HG02943 (cell line): ENCODE data around the gene HEMK1.

Source experiments
- ATAC-seq: cut with Tn5 transposase; IDR thresholded peaks from one replicate; pipeline ENCODE4 v1.9.1; 2021; ENCODE audit warnings: mild to moderate bottlenecking, low read depth, moderate library complexity; ENCODE audit not compliant: unreplicated experiment

The HEMK1 gene

DNA sequence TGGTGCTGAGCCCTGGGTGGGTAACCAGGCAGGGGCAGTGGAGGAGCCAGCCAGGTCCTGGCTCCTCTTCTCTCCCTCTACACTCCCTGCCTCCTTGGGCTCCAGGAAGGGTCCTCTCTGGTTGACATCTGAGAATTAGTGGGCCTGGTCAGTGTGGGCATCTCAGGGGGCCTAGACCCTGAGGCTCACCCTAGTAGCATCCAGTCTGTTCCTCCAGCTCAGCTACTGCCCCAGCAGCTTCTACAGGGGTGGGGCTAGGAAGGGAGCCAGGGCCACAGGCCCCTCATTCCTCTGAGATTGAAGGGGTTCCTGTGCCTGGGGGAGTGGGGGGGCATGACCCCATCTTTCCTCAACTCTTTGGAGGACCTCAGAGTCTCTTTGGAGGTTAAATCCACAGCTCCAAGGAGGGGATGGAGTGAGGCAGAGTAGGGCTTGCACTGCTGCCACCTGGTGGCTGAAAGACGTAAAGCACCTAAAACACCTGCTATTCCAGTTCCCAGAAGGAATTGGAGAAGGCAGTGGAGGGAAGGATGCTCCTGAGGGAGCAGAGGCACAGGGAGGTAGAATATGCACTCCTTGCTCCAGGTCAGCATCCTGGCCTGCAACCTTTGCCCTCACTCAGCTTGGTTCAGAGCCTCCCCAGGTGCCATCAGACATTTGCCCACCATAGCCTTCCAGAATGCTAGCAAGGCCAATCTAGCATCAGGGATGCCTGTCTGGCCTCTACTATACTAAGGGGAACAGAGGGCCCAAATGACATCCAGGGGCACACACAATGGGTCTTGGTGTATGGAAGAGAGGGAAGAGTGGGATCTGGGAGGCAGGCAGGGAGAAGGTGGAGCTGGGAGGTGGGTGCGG lies 26.9 kb upstream of the HEMK1 start:
- no peak for ATAC-seq

DNA sequence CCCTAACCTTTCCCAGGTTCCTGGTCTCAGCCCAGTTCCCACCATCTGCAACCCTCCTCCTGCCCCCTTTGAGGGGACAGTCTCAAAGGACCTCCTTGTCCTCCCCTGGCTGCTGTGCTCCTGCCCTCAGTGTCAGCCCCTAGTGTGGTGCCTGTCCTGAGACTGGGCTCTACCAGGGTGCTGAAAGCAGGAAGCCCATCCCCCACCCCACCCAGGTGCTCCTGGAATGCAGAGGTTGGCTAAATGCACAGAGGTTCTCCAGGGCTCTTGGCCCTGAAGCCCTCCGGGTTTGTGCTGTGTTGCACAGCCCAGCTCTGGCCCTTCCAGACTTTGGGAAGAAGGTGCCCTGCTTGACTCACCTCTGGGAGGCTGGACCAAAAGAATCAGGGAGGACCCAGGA lies 23.5 kb upstream of the HEMK1 start:
- no peak for ATAC-seq

DNA sequence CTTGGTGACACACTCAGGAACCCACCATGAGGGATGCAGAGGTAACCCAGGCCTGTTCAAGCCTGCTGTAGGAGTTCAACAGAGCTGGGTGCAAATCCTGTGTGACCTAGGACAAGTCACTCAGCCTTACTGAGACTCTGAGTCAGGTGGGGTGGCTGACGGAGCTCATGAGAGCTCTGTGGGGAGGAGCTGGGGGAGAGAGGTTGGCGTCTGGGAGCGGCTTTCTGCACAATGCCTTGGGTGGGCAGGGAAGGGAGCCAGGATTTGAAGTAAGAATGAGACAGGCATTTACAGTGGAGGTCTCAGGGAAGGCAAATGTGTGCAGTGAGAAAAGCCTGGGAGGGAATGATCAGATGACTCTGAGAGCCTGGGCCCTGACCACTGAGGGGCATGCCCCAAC lies 20.1 kb upstream of the HEMK1 start:
- no peak for ATAC-seq

DNA sequence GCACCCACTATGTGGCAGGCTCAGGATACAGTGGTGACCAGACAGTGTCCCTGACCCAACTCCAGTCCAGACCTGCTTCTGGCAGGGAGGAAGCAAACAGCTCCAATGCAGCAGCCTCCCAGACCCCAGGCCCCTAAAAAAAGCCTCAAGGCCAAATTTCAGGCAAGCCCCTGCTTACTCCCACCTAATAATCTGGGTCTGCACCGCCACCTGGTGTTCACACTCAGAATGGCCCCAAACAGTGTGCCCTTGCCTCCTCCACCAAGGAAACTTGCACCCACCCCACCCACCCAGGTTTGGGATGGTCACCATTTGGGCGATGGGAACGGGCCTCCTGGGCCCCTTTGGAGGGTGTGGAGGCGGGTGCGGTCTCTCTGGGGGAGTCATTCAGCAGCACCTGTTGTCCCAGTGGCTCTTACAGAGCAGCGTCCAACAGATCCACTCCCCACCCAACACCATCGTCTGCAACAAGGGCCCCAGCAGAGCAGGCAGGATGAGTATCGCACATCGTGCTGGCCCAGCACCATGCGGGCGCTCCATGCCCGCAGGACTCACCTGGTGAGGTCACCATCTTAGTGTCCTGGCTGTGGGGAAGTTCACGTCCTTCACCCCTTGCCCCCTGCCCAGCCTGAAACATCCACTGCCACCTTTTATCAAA lies 19.1 kb upstream of the HEMK1 start:
- no peak for ATAC-seq

DNA sequence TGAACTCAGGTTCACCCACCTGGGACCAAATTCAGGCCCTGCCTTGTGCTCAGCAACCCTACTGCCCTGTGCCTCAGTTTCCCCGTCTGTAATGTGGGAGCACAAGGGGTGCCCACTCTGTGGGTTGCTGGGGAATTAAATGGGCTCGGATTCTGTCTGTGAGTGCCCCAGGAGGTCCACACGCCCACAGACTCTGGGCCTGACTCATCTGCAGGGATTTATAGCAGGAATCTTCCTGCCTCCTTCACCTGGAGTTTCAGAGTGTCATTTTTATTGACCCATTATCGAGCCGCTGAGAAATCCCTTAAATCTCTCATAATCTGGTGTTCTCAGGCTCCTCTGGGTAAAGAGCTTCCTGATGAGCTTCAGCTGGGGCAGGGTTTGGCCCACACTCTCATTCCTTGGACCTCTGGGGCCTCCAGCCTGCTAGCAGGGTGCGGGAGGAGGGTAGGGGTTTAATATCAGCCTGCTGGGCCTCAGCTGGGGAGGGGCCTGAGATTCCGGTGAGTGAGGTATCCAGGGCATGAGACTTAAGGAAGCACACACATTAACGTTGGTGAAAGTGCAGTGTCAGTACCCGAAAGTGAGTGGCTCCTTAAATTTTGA lies 18.2 kb upstream of the HEMK1 start:
- no peak for ATAC-seq

DNA sequence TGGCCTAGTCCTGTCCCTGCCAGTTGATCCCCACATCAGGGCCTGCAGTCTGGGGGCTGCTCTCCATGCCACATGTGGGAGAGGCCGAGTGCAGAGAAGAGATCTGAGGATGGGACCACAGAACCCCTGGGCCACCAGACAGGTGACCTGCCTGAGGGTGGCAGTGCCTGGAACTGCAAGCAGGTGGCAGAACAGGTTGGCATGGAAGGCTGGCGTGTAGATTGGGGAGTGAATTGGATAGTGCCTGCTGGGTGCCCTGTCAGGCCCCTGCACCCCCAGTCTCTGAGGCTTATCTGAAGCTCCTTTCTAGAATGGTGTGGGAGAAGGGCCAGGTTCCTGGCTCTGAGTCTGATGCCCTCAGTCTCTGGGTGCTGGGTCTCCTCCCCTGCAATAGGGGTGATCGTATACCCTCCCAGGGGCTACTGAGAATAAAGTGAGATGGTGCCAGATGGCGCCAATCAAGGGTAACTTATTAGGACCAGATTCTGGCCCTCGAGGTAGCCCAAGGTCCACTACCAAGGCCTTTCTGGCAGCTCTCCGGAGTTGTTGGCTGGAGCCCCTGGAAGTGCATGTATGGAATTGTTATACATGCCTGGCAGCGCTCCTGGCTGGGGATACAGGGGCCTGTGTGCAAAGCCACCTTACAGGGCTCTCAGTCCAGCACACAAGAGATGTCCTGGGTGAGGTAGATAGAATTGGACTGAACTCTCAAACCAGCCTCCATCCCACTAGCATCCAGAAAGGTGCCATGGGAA lies 17.5 kb upstream of the HEMK1 start:
- ATAC-seq = no peak

DNA sequence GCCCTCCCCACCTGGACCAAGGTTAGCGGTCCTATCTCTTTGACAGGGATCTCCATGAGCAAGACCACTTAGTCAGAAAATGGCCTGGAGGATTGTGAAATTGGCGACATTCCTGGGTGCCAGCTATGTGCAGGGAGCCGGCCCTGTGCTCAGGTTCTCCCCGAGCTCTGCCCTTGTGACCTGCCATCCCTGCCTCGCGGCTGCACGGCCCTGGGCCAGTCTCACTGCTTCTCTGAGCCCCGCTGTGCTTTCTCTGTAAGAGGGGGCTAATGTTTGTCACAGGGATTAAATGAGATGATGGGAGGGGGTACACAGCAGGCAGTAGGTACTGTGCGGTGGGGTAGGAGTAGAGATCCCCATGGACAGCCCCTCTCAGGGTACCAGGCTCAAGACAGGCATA lies 16.7 kb upstream of the HEMK1 start:
- ATAC-seq = no peak

DNA sequence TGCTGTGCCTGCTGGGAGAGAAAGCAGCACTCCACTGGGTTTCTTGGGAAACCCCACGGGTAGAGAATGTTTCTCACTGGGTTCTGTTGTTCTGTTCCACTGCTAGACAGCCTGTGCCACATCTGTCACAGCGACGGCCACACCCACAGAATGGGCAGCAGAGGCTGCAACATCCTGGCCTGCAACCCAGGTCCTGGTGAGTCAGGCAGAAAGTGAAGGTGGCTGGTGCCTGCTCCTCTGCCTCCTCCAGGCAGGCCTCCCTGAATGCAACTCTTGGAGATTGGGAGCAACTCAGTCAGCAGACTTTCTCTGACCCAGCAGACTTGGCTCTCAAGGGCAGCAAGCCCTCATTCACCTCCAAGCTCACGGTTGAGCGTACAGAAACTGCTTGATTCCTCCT lies 14.8 kb upstream of the HEMK1 start:
- no peak for ATAC-seq

DNA sequence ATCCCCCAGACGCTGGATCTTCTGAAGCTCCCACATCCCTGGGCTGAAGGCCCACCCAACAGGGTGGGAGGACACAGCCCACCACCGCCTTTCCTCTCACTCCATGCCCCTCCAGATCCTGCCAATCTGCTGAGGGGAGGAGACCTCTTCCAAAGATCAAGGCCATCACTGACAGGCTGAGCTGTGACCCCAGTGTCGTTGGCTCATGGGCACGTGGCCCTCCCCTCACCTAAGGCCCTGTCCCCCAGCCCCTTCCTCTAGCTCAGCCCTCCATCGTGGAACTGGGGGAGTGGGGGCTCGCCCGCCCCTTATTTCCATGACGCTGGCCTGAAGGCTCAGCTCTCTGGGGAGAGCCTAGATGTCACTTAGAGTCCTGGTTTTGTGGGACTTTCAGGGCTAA lies 12.2 kb upstream of the HEMK1 start:
- no peak for ATAC-seq

DNA sequence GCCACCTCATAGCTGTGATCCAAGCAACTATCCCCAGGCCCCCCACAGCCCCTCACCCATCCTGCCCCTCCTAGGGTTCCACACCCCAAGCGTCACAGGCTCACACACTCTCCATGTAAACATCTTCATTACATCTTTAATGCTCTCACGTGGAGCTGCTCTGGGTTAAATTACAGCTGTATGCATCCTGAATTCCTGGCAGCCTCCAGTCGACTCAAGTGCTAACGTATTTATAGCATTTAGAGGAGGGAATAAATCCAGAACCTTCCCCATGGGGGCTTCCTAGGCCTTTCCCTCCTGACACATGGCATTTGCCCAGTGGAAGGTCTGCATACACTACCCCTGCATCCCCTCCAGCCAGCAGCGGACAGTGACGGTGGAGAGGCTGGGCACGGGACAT lies 11.4 kb upstream of the HEMK1 start:
- ATAC-seq = no peak

DNA sequence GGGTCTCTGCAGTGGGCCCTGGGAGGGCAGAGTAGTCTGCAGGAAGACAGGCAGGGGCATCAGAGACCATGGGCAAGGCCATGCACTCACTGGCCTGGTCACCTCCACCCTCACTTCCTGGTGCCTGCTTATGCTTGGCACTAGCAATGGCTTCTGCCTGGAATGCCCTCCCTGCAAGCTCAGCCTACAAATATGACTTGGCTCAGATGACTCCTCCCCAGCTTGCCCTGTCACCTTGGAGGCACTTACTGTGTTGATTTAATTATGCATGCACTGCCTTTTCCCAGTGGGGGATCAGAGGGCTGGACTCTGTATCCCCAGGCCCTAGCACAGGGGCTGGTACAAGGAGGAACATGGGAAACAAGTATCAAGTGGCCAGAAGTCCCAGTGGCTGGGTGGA lies 9.6 kb upstream of the HEMK1 start:
- no peak for ATAC-seq

DNA sequence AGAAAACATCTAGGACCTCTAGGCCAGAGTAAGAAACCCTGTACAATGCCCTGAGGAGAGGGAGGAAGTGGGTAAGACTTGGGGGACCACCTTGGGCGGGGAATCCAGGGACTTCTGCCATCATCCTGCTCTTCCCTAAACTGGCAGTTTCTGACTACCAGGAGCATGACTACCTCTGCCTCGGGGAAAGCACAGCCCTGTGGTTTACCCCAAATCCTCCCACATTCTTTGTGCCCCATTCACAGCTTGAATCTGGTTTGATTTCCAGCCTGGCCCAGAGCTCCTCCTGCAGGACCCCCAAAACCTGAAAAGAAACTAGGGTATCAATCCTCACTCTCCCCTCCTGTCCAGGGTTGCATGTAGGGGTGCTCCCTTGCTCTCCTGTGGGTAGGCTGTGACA lies 6.5 kb upstream of the HEMK1 start:
- ATAC-seq = no peak

DNA sequence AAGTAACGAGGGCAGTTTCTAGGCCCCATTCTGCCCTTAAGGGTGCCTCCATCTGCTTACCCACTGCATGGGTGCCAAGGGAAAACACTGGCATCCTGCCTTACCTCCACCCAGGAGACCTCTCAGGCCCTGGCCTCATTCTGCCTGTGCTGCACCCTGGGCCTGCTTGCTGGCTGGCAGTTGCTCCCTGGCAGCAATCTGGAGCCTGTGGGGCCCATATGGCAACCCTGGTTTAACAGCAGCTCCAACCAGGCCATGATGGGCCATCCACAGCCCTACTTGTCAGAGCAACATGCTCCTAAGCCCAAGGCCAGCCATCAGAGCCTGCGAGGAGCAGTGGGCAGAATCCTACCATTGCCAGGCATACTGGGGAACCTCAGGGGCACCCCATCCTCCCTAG lies 5.5 kb upstream of the HEMK1 start:
- no peak for ATAC-seq

DNA sequence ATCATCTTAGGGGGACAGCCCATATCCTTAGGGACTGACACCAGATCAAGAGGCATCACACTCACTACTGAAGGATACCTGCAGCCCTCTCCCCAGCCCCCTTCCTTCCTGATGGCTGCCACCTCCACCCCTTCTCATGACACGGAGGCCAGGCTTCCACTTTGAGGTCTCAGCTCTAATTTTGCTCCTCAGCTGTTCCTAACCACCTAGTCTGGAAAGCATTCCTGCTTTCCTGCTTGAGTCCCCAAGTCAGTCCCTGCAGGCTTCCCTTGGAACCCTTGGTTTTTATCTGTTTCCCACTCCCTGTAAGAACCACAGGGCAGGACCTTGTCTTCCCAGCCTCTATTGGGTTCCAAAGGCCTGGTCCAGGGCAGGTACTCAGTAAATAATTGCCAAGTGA lies 5.0 kb upstream of the HEMK1 start:
- ATAC-seq = no peak

DNA sequence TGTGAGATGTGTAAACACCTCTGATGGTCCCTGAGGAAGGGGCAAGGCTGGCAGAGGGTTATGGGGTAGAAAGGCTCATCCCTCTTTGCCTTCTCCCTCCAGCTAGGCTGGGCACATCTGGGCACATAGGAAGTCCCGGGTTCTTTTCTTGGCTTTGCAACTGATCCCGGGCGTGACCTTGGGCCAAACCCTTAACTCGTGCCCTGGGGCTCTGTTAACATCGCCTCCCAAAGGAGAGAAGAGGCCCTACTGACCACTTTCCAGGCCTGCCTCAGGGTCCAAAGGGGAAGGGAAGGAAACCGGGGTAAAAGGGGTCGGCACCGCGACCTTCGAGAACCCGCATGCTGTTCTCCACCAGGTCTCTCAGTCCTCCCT lies 2.3 kb upstream of the HEMK1 start:
- ATAC-seq = no peak

DNA sequence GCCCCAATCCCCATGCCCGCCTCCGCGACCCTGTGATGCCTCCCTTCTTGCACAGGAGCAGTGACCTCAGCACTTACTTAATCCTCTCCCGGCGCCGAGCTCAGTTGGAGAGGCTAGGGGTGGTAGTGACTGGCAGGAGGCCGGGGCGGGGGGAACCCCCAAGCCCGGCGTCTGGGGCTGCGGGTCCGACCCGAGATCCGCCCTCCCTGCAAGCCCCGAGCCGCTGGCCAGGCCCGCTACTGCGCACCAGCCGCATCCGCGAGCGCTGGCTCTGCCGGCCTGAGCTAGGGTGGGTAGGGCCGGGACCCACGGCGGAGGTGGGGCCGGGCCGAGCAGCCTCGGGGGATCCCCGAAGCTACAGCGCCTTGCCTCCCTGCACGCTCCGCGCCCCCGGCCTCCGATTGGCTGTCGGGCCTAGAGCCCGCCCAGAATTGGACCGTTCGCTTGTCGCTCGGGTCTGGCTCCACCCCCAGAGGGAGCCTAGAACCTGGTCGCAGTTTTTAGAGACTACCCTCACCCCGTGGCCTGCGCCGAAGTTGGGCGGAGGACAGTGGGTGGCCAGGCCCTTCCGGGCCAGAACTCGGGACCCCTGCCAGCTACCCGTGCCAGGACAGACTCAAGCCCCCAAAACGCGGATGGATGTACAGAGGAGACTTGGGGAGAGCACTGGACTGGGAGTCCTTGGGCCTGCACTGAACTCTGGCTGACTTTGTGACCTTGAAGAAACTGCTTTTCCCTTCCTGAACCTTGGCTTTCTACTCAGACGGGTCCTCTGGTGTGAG lies 1.7 kb upstream of the HEMK1 start, which contains the start of gene C3orf18:
Gene C3orf18, minus strand, starts transcription at position 362 of the 782 bp plus-strand sequence. CDS start 2,048 bp downstream, outside the sequence.
- ATAC-seq = peak; percentile 63

DNA sequence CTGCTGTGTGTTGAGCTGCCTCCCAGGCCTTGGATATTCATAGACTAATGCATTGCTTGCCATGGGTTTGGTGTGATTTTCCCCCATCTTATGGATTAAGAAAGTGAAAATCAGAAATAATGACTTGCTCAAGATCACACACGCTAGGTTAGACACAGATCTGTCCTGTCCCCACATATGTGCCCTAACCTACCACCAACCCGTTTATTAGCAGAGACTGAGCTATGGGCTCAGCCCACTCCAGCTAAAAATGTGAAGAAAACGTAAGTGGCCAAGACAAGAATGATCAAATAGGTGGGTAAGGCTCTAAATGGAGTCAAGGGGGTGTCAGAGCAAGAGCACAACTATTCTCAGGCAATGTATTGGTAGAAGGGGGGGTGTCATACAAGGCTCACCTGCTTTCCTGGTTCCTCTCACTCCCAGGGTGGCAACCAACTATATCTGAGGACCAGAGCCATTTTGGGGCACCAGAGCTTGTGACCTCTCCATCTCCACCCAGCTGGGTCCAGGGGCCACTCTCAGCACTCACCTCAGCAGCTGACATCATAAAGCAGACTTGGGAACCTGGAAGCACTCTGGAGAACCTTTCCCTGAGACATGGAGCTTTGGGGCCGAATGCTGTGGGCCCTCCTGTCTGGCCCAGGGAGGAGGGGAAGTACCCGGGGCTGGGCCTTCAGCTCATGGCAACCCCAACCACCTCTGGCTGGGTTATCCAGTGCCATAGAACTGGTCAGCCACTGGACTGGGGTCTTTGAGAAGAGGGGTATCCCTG lies 1.4 kb downstream of the HEMK1 start:
- no peak for ATAC-seq

DNA sequence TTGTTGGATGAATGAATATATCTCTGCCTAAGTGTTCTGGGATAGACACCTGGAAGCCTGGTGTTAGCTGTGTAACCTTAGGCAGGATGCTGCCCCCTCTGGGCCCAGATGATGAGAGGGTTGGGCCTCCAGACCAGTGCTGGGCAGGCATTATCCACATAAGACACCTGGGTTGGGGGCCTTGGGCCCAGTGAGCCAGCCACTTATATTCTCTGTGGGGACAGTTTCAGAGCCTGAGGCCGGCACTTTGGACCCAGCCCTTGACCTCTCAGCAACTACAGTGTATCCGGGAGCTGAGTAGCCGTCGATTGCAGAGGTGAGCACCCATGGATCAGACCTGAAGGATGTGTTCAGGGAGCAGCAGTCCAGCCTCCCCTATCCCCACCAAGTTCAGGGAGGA lies 2.2 kb downstream of the HEMK1 start:
- ATAC-seq = no peak

DNA sequence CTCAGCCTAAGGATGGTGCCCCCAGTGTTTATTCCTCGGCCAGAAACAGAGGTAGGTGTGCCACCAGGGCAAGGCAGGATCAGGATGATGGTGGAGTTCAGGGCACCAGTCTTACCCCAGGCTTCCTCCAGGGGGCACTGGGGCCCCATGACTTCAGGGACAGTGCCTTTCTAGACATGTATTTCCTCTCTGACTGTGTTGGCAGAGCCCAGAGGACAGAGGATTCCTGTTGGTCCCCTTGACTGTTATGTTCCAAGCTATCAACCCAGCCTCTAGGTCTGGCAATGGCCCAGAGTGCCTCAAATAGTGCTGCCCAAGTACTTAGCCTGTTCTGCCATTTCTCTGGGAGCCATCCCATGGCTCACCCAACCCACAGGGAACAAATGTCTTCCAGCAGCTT lies 2.8 kb downstream of the HEMK1 start:
- ATAC-seq = no peak
